ENCODE data around the gene PATL2.
"Not testable (repeated sequence)": the region's sequence is repeated elsewhere in the genome, so short reads cannot be mapped to it uniquely, and the experiment has no call there.

Gene PATL2

DNA sequence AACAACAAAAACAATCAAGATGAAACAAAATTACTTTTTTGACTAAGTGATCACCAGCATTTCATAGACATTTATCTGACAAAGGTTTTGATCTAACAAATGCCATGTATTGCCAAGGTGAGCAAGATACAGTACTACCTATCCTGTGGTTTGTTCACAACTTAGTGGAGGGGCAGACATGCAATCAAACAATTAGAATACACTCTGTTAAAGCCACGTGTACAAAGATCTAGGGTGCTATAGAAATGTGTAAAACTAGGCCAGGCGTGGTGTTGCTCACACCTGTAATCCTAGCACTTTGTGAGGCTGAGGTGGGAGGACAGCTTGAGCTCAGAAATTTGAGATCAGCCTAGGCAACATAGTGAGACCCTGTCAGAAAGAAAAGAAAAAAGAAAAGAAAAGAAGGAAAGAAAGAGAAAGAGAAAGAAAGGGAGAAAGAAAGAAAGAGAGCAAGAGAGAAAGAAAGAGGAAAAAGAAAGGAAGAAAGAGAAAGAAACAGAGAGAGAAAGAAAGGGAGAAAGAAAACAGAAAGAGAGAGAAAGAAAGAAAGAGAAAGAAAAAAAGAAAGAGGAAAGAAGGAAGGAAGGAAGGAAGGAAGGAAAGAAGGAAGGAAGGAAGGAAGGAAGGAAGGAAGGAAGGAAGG lies 23.8 kb upstream of the PATL2 start:
- peak overlapping the region; percentile 42; the same call in 1 of the 2 replicates for H3K4me2 ChIP-seq (ENCODE audit: low read length)
- H3K79me2 ChIP-seq (ENCODE audit: insufficient read depth, low read length): peaks cover 2% of the 10 kb centered on the region; the same call in 1 of the 2 replicates
- peak overlapping the region; percentile 37 for H3K27ac ChIP-seq (ENCODE audit: low read depth, low read length, poor library complexity, severe bottlenecking)
- H2AFZ ChIP-seq (ENCODE audit: low read length): no peak overlapping the region
- H3K4me1 ChIP-seq (ENCODE audit: insufficient read depth, low read length, severe bottlenecking): peaks cover 29% of the 10 kb centered on the region
- no peaks in the 10 kb centered on the region for H3K9me2 ChIP-seq (ENCODE audit: low read depth, low read length)
- no peaks in the 10 kb centered on the region for H3K27me3 ChIP-seq (ENCODE audit: insufficient read depth, low read length)
- H3K9me3 ChIP-seq (ENCODE audit: low read length): no peaks in the 10 kb centered on the region
- H4K20me1 ChIP-seq (ENCODE audit: insufficient read depth, low read length): no peaks in the 10 kb centered on the region
- no peaks in the 10 kb centered on the region for H3K36me3 ChIP-seq (ENCODE audit: insufficient read depth, low read length)
- TF ChIP-seq, protein P1, sequence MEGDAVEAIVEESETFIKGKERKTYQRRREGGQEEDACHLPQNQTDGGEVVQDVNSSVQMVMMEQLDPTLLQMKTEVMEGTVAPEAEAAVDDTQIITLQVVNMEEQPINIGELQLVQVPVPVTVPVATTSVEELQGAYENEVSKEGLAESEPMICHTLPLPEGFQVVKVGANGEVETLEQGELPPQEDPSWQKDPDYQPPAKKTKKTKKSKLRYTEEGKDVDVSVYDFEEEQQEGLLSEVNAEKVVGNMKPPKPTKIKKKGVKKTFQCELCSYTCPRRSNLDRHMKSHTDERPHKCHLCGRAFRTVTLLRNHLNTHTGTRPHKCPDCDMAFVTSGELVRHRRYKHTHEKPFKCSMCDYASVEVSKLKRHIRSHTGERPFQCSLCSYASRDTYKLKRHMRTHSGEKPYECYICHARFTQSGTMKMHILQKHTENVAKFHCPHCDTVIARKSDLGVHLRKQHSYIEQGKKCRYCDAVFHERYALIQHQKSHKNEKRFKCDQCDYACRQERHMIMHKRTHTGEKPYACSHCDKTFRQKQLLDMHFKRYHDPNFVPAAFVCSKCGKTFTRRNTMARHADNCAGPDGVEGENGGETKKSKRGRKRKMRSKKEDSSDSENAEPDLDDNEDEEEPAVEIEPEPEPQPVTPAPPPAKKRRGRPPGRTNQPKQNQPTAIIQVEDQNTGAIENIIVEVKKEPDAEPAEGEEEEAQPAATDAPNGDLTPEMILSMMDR (IDR thresholded peaks at IDR 0.05; ENCODE audit: low read length): no peak
- no peak overlapping the region; the same call in 1 of the 2 replicates for H3K9ac ChIP-seq (ENCODE audit: low read length)
- no peaks in the 10 kb centered on the region for H3F3A ChIP-seq (ENCODE audit: insufficient read depth, low read length)
- no peak overlapping the region for H3K4me3 ChIP-seq (ENCODE audit: low read depth, low read length, poor library complexity, severe bottlenecking)

DNA sequence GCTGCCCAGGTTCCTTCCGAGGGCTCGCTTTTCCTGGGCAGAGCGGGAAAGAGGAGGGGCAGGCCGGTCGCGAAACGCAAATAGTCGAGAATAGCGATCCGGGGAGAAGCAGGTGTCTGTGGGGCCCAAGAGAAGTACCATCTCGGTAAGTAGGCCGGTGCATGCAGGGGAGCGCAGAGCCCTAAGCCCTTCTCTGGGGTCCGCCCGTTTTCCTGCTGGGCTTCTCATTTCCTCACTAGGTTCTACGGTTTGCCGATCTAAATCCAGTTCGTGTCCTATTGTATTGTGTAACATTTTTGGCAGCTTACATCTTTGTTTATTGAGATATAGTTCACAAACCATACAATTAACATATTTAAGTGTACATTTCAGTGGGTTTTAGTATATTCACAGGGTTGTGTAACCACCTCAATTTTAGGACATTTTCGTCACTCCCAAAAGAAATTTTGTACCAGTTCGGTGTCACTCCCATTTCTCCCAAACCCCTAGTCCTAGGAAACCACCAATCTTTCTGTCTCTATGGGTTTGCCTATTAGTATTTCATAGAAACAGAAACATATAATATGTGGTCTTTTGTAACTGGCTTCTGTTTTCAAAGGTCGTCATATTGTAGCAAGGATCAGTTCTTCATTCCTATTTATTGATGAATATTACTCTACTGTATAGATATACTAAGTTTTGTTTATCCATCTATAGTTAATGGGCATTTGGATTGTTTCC lies 18.4 kb upstream of the PATL2 start:
- no peak overlapping the region for H2AFZ ChIP-seq (ENCODE audit: low read length)
- peak overlapping the region; percentile 91 for H3K9ac ChIP-seq (ENCODE audit: low read length)
- peak overlapping the region; percentile 97 for H3K27ac ChIP-seq (ENCODE audit: low read depth, low read length, poor library complexity, severe bottlenecking)
- H3K27me3 ChIP-seq (ENCODE audit: insufficient read depth, low read length): no peaks in the 10 kb centered on the region
- H4K20me1 ChIP-seq (ENCODE audit: insufficient read depth, low read length): no peaks in the 10 kb centered on the region
- H3K9me2 ChIP-seq (ENCODE audit: low read depth, low read length): no peaks in the 10 kb centered on the region
- peak overlapping the region; percentile 77 for H3K4me2 ChIP-seq (ENCODE audit: low read length)
- no peaks in the 10 kb centered on the region for H3K9me3 ChIP-seq (ENCODE audit: low read length)
- TF ChIP-seq, protein P1 (IDR thresholded peaks at IDR 0.05; ENCODE audit: low read length): no peak
- TF ChIP-seq EZH2 (IDR thresholded peaks at IDR 0.05; ENCODE audit: borderline replicate concordance, low read length): no peak
- H3K36me3 ChIP-seq (ENCODE audit: insufficient read depth, low read length): no peaks in the 10 kb centered on the region
- H3K79me2 ChIP-seq (ENCODE audit: insufficient read depth, low read length): peaks cover 7% of the 10 kb centered on the region; the same call in 1 of the 2 replicates
- peak overlapping the region; percentile 79 for H3K4me3 ChIP-seq (ENCODE audit: low read depth, low read length, poor library complexity, severe bottlenecking)
- H3F3A ChIP-seq (ENCODE audit: insufficient read depth, low read length): 0 out of 2 replicates have a peak, but pooled peaks cover 3% of the 10 kb centered on the region
- peaks cover 54% of the 10 kb centered on the region for H3K4me1 ChIP-seq (ENCODE audit: insufficient read depth, low read length, severe bottlenecking)

DNA sequence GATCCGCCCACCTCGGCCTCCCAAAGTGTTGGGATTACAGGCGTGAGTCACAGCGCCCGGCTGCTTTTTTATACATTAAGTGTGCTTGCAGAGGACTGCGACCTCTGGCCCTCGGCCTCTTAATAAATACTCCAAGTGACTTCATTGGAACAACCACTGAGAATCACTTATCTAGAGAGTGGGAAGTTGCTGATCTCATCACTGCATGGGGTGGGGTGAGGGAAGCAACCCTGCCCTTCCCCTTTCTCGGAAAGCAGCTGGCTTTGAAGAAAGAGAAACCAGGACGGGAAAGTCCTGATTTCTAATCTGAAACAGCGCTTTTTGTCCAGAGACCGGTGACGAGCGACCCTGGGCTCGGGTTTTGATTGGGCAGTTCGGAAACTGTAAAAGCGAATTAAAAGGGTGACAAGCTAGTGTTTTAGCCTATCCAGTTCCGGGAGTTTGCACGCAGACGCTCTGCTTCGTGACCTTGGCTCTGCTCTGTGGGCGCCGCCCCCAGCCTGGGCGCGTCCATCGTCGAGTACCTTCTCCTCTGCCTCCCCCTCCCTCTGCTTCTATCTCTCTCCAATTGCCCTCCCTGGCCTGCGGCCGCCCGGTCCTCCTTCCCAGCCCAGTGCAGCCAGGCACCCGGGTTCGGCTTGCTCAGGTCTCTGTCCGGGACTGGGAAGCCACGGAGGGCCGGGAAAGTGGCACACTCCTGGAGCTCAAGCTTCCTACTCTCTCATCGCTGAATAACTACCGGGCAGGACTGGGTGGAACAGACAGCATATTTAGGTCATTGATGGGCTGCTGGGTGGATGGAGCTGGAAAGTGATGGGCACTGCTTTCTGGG lies 17.7 kb upstream of the PATL2 start:
- H3K36me3 ChIP-seq (ENCODE audit: insufficient read depth, low read length): no peaks in the 10 kb centered on the region
- H3K9me3 ChIP-seq (ENCODE audit: low read length): no peaks in the 10 kb centered on the region
- H3K4me2 ChIP-seq (ENCODE audit: low read length): peak overlapping the region; percentile 77
- no peaks in the 10 kb centered on the region for H3K9me2 ChIP-seq (ENCODE audit: low read depth, low read length)
- 0 out of 2 replicates have a peak, but pooled peaks cover 3% of the 10 kb centered on the region for H3F3A ChIP-seq (ENCODE audit: insufficient read depth, low read length)
- H3K9ac ChIP-seq (ENCODE audit: low read length): peak overlapping the region; percentile 91
- H3K27ac ChIP-seq (ENCODE audit: low read depth, low read length, poor library complexity, severe bottlenecking): peak overlapping the region; percentile 97
- peak overlapping the region; percentile 79 for H3K4me3 ChIP-seq (ENCODE audit: low read depth, low read length, poor library complexity, severe bottlenecking)
- H3K27me3 ChIP-seq (ENCODE audit: insufficient read depth, low read length): no peaks in the 10 kb centered on the region
- H4K20me1 ChIP-seq (ENCODE audit: insufficient read depth, low read length): no peaks in the 10 kb centered on the region
- no peak for TF ChIP-seq EZH2 (IDR thresholded peaks at IDR 0.05; ENCODE audit: borderline replicate concordance, low read length)
- TF ChIP-seq, protein P1 (IDR thresholded peaks at IDR 0.05; ENCODE audit: low read length): no peak
- H3K4me1 ChIP-seq (ENCODE audit: insufficient read depth, low read length, severe bottlenecking): peaks cover 62% of the 10 kb centered on the region
- no peak overlapping the region for H2AFZ ChIP-seq (ENCODE audit: low read length)
- peaks cover 7% of the 10 kb centered on the region; the same call in 1 of the 2 replicates for H3K79me2 ChIP-seq (ENCODE audit: insufficient read depth, low read length)

DNA sequence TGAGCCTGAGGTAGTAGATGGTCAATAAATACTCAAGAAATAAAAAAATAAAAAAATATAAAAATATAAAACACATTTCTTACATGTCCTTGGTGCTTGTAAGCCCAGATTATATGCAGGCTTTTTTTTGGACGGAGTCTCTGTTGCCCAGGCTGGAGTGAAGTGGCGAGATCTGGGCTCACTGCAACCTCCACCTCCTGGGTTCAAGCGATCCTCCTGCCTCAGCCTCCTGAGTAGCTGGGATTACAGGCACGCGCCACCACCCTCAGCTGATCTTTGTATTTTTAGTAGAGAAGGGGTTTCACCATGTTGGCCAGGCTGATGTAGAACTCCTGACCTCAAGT lies 17.1 kb upstream of the PATL2 start:
- peaks cover 67% of the 10 kb centered on the region for H3K4me1 ChIP-seq (ENCODE audit: insufficient read depth, low read length, severe bottlenecking)
- H3K36me3 ChIP-seq (ENCODE audit: insufficient read depth, low read length); H4K20me1 ChIP-seq (ENCODE audit: insufficient read depth, low read length); H2AFZ ChIP-seq (ENCODE audit: low read length); H3K27me3 ChIP-seq (ENCODE audit: insufficient read depth, low read length); H3K9me2 ChIP-seq (ENCODE audit: low read depth, low read length); H3K9me3 ChIP-seq (ENCODE audit: low read length); H3K79me2 ChIP-seq (ENCODE audit: insufficient read depth, low read length); H3F3A ChIP-seq (ENCODE audit: insufficient read depth, low read length): not testable (repeated sequence)
- peak overlapping the region; percentile 97 for H3K27ac ChIP-seq (ENCODE audit: low read depth, low read length, poor library complexity, severe bottlenecking)
- peak overlapping the region; percentile 79 for H3K4me3 ChIP-seq (ENCODE audit: low read depth, low read length, poor library complexity, severe bottlenecking)
- H3K9ac ChIP-seq (ENCODE audit: low read length): peak overlapping the region; percentile 91
- peak overlapping the region; percentile 77 for H3K4me2 ChIP-seq (ENCODE audit: low read length)
